ENCODE measurements around the gene SNRPE.

Gene SNRPE

GRCh38 chr1:203888807-203889251 lies 27.4 kb downstream of the SNRPE start:
- no peak for DNase-seq

DNA sequence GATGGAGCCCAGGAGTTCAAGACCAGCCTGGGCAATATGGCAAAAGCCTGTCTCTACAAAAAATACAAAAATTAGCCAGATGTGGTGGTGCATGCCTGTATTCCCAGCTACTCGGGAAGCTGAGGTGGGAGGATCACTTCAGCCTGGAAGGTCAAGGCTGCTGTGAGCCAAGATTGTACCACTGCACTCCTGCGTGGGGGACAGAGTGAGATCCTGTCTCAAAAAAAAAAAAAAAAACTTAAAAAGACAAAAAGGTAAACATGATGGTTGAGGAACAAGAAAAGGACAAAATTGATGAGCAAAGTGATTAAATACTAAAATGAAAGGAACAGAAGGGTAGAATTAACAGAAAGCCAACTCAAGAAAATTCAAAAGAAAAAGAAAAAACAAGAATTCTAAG lies 30.6 kb downstream of the SNRPE start:
- DNase-seq = no peak

DNA sequence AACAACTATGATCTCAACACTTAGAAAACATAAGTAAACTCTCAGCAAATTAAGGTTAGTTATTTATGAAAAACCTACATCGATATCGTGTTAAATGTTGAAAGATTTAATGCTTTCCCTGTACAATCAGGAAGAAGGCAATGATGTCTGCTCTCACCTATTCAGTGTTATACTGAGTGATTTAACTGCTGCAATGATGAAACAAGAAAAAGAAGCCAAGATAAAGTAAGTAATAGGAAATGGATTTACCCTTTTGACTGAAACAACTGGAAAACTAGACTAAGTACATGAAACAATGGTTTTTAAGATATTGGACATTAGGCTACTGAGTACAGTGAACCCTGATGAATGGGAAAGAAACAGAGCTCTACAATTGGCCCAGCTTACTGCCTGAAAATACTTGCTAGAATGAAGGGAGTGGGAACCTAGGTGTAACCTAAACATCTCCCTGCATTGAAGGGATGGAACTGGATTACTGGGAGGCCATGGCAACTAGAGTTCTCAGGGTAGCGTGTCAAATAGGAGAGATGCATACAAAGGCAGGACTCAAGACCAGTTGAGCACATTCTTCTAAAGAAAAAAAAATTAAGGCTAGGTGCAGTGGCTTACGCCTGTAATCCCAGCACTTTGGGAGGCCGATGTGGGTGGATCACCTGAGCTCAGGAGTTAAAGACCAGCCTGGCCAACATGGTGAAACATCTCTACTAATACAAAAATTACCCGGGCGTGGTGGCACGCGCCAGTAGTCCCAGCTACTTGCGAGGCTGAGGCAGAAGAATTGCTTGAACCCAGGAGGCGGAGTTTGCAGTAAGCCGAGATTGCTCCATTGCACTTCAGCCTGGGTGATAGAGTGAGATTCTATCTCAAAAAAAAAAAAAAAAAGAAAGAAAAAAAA lies 37.3 kb downstream of the SNRPE start:
- no peak for DNase-seq

DNA sequence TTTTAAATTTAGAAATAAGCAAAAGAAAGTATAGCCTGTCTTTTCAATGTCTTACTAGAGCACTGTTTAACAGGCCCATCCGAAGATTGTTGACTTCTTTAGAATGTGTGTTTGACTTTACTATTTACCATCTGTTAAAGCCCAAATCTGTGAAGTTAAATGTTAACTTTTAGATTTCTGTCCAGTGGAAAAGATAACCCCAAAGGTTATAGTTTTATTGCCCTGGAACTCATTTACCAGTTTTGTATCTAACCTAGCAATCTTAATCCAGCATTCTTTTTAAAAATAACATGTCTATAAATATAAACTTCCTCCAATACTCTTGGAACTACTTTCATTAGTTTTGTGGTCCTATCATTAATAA lies 37.9 kb downstream of the SNRPE start:
- no peak for DNase-seq

DNA sequence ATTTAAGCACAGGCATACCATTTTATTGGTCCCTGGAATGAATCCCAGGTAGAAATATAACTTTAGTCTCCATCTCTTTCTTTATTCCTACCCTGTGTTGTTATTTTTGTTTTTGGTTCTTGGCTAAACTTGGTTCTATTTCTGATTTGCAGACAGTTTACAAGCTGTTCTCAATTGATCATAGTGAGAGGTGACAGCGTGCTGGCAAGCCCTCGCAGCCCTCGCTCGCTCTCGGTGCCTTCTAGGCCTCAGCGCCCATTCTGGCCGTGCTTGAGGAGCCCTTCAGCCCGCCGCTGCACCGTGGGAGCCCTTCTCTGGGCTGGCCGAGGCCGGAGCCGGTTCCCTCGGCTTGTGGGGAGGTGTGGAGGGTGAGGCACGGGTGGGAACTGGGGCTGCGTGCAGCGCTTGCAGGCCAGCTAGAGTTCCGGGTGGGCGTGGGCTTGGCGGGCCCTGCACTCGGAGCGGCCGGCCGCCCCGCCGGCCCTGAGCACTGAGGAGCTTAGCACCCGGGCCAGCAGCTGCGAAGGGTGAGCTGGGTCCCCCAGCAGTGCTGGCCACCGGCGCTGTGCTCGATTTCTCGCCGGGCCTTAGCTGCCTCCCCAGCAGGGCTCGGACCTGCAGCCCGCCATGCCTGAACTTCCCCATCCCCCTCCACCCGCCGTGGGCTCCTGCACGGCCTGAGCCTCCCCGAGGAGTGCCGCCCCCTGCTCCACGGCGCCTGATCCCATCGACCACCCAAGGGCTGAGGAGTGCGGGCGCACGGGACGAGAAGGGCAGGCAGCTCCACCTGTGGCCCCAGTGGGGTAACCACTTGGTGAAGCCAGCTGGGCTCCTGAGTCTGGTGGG lies 38.7 kb downstream of the SNRPE start:
- no peak for DNase-seq

DNA sequence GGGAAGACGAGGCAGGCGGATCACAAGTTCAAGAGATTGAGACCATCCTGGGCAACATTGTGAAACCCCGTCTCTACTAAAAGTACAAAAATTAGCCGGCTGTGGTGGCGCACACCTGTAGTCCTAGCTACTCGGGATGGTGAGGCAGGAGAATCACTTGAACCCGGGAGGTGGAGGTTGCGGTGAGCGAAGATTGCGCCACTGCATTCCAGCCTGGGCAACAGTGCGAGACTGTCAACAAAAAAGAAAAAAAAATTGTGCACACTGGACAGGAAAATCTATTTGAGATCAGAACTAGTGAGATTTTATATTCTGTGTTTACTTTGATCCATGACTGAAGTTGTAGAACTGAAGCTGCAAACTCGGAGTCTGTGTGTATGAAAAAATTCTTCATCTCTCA lies 40.2 kb downstream of the SNRPE start:
- no peak for DNase-seq

DNA sequence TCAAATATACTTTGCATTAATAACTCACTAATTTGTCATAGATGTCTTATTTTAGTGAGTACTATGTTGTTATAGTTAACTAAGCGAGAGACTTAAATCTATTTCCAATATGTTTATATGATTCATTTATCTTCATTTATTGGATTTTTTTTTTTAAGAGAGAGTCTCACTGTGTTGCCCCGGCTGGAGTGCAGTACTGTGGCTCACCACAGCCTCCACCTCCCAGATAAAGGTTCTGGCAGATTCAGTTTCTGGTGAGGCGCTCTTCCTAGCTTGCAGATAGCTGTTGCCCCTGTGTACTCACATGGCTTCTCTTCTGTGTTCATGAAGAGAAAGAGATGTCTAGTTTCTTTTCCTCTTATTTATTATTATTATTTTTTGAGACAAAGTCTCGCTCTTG lies 43.9 kb downstream of the SNRPE start:
- no peak for DNase-seq

- DNase-seq = no peak
Measured at GRCh38 chr1:203906932-203907331, 45.5 kb downstream of the SNRPE start.

GRCh38 chr1:203907901-203908300 lies 46.5 kb downstream of the SNRPE start:
- no peak for DNase-seq

GRCh38 chr1:203911806-203912205 lies 50.4 kb downstream of the SNRPE start:
- DNase-seq = no peak

- no peak for DNase-seq
Measured at GRCh38 chr1:203913073-203913521, 51.7 kb downstream of the SNRPE start.

- no peak for DNase-seq
Measured at GRCh38 chr1:203914292-203914691, 52.9 kb downstream of the SNRPE start.

- DNase-seq = no peak
Measured at GRCh38 chr1:203915811-203916210, 54.4 kb downstream of the SNRPE start.

GRCh38 chr1:203916756-203917155 lies 55.4 kb downstream of the SNRPE start:
- no peak for DNase-seq

Data from T-helper 1 cell (primary cell).